ENCODE measurements around the gene FRMD4A.
"Not testable (repeated sequence)": the region's sequence is repeated elsewhere in the genome, so short reads cannot be mapped to it uniquely, and the experiment has no call there.

Gene FRMD4A

GRCh38 chr10:13971601-13972475 is 358.9 kb downstream of the FRMD4A start:
- no peak for DNase-seq

- no peak for DNase-seq
These were observed 359.8 kb downstream of the FRMD4A start for GRCh38 chr10:13970957-13971353.

GRCh38 chr10:13970236-13970956 is 360.3 kb downstream of the FRMD4A start:
- DNase-seq: no peak

- DNase-seq: no peak
These were observed 361.0 kb downstream of the FRMD4A start for GRCh38 chr10:13969792-13970140.

- no peak for DNase-seq
These were observed 361.5 kb downstream of the FRMD4A start for GRCh38 chr10:13969118-13969791.

GRCh38 chr10:13961853-13962252 is 368.9 kb downstream of the FRMD4A start:
- DNase-seq: no peak

- no peak for DNase-seq
These were observed 369.6 kb downstream of the FRMD4A start for GRCh38 chr10:13961097-13961496.

- DNase-seq: no peak
These were observed 370.1 kb downstream of the FRMD4A start for GRCh38 chr10:13960603-13961002.

- no peak for DNase-seq
These were observed 371.0 kb downstream of the FRMD4A start for GRCh38 chr10:13959443-13960359.

- no peak for DNase-seq
These were observed 372.9 kb downstream of the FRMD4A start for GRCh38 chr10:13957856-13958255.

GRCh38 chr10:13956826-13957225 is 373.9 kb downstream of the FRMD4A start:
- peak; percentile 14 for DNase-seq

- no peak for DNase-seq
These were observed 375.2 kb downstream of the FRMD4A start for GRCh38 chr10:13955409-13956068.

- DNase-seq: not testable (repeated sequence)
These were observed 376.5 kb downstream of the FRMD4A start for GRCh38 chr10:13954195-13954594.

GRCh38 chr10:13953371-13953770 is 377.4 kb downstream of the FRMD4A start:
- no peak for DNase-seq

GRCh38 chr10:13950543-13950939 is 380.2 kb downstream of the FRMD4A start:
- no peak for DNase-seq

- DNase-seq: no peak
These were observed 380.7 kb downstream of the FRMD4A start for GRCh38 chr10:13949844-13950542.

GRCh38 chr10:13946209-13946460 is 384.6 kb downstream of the FRMD4A start:
- no peak for DNase-seq

- DNase-seq: peak in 1 of 2 donors; percentile 11
These were observed 385.1 kb downstream of the FRMD4A start for GRCh38 chr10:13945390-13946208.

GRCh38 chr10:13944823-13945222 is 385.9 kb downstream of the FRMD4A start:
- no peak for DNase-seq

GRCh38 chr10:13943735-13944398 is 386.9 kb downstream of the FRMD4A start:
- no peak for DNase-seq
